CD14-positive monocyte (primary cell): Measurements from ENCODE around the gene SMARCE1. TPM values are rescaled to one million over a fixed set of nuclear protein-coding genes. Genes with fewer than 3 reads are reported as not detected.

ENCODE experiments used
- DNase-seq, 3 donors: peaks; one replicate each; pipeline ENCODE4 v3.0.0-alpha.2; 2011 to 2022
- H2AFZ ChIP-seq: 2 replicates; pipeline ENCODE4 v1.6.0; 2012; ENCODE audit warnings: mild to moderate bottlenecking, low read depth, low read length, inconsistent platforms; ENCODE audit not compliant: insufficient read depth, poor library complexity, severe bottlenecking
- H3K27ac ChIP-seq, 2 donors: 1 replicate in 1 of 2; 2 replicates in 1 of 2; pipeline ENCODE4 v1.5.1; 2012 to 2013; ENCODE audit warnings: low read length in 2 of 2, control low read depth in 1 of 2, inconsistent platforms in 1 of 2, low read depth in 1 of 2, mild to moderate bottlenecking in 1 of 2
- H3K27me3 ChIP-seq, 2 donors: one replicate each; pipeline versions ENCODE4 v1.6.0 to v1.6.1; 2011 to 2013; ENCODE audit warnings: low read length in 2 of 2; ENCODE audit not compliant: control insufficient read depth in 2 of 2, insufficient read depth in 2 of 2
- H3K36me3 ChIP-seq, 2 donors: replicated peaks in 1 of 2; 1 replicate in 1 of 2; 2 replicates in 1 of 2; pipeline versions ENCODE4 v1.5.1 to v1.6.1; 2012 to 2013; ENCODE audit warnings: low read length in 2 of 2, control low read depth in 1 of 2, inconsistent platforms in 1 of 2, mild to moderate bottlenecking in 1 of 2; ENCODE audit not compliant: insufficient read depth in 2 of 2, control insufficient read depth in 1 of 2
- H3K4me1 ChIP-seq, 2 donors: 1 replicate in 1 of 2; 2 replicates in 1 of 2; pipeline versions ENCODE4 v1.5.1 to v1.6.1; 2012 to 2013; ENCODE audit warnings: low read length in 2 of 2, control low read depth in 1 of 2, inconsistent platforms in 1 of 2, mild to moderate bottlenecking in 1 of 2, moderate library complexity in 1 of 2; ENCODE audit not compliant: insufficient read depth in 2 of 2, control insufficient read depth in 1 of 2
- H3K4me2 ChIP-seq: replicated peaks from 2 replicates; pipeline ENCODE3; 2012; ENCODE audit warnings: low read length, moderate library complexity, mild to moderate bottlenecking; ENCODE audit not compliant: poor library complexity, severe bottlenecking; ENCODE audit errors: extremely low read depth
- H3K4me3 ChIP-seq, 3 experiments: fragments of 200-600 bp in 1 of 3; sonication (generic) in 1 of 3; replicated peaks in 1 of 3; 1 replicate in 2 of 3; 2 replicates in 1 of 3; pipeline ENCODE4 v1.5.1; 2011 to 2013; ENCODE audit warnings: low read length in 3 of 3, mild to moderate bottlenecking in 3 of 3, control low read depth in 2 of 3, low read depth in 2 of 3, inconsistent platforms in 1 of 3, moderate library complexity in 1 of 3
- H3K79me2 ChIP-seq: 2 replicates; pipeline ENCODE4 v1.6.0; 2012; ENCODE audit warnings: mild to moderate bottlenecking, control low read depth, inconsistent platforms, low read length, moderate library complexity; ENCODE audit not compliant: insufficient read depth
- H3K9ac ChIP-seq: 2 replicates; pipeline ENCODE4 v1.6.0; 2017; ENCODE audit warnings: low read length, mild to moderate bottlenecking; ENCODE audit not compliant: insufficient read depth, poor library complexity, severe bottlenecking
- H3K9me3 ChIP-seq, 2 donors: replicated peaks in 1 of 2; 1 replicate in 1 of 2; 2 replicates in 1 of 2; pipeline versions ENCODE4 v1.5.1 to v1.6.1; 2012 to 2013; ENCODE audit warnings: low read length in 2 of 2, control low read depth in 1 of 2; ENCODE audit not compliant: control insufficient read depth in 1 of 2, insufficient read depth in 1 of 2
- H4K20me1 ChIP-seq: 2 replicates; pipeline ENCODE4 v1.6.0; 2012; ENCODE audit warnings: mild to moderate bottlenecking, low read length, control low read depth, moderate library complexity; ENCODE audit not compliant: insufficient read depth
- H3K27ac Mint-ChIP-seq, 7 donors: one replicate each; pipeline ENCODE4 v1.8.0; 2020; ENCODE audit warnings: mild to moderate bottlenecking in 7 of 7, mixed read lengths in 7 of 7, moderate library complexity in 6 of 7, inconsistent platforms in 2 of 7
- H3K27me3 Mint-ChIP-seq, 3 donors: one replicate each; pipeline ENCODE4 v1.8.0; 2021 to 2022; ENCODE audit warnings: low read depth in 3 of 3, mild to moderate bottlenecking in 3 of 3, mixed read lengths in 3 of 3, moderate library complexity in 3 of 3, inconsistent platforms in 1 of 3
- H3K36me3 Mint-ChIP-seq, 2 donors: one replicate each; pipeline ENCODE4 v1.8.0; 2020; ENCODE audit warnings: mixed read lengths in 2 of 2, inconsistent platforms in 1 of 2, mild to moderate bottlenecking in 1 of 2
- H3K4me1 Mint-ChIP-seq: one replicate; pipeline ENCODE4 v1.8.0; 2020; ENCODE audit warnings: mild to moderate bottlenecking, mixed read lengths
- H3K4me3 Mint-ChIP-seq, 2 donors: one replicate each; pipeline ENCODE4 v1.8.0; 2020; ENCODE audit warnings: mild to moderate bottlenecking in 2 of 2, mixed read lengths in 2 of 2, moderate library complexity in 1 of 2
- H3K9me3 Mint-ChIP-seq, 7 donors: one replicate each; pipeline ENCODE4 v1.8.0; 2020 to 2022; ENCODE audit warnings: mixed read lengths in 7 of 7, mild to moderate bottlenecking in 6 of 7, moderate library complexity in 6 of 7, inconsistent platforms in 2 of 7
- WGBS: methylation state at CpG from one replicate; pipeline ENCODE4 v1.1.5; 2013; ENCODE audit warnings: missing lambda C conversion rate; ENCODE audit not compliant: insufficient coverage; 5-methylcytosine and 5-hydroxymethylcytosine counted together
- intact Hi-C, 2 donors: fragments of 100-400 bp; cut with micrococcal nuclease; formaldehyde crosslinking; loops; one replicate each; pipeline versions ENCODE4 v1.15.0 to v1.15.1; 2023
- polyA plus RNA-seq, 3 donors: library from polyadenylated mRNA; depleted of rRNA in 1 of 3; unstranded in 2 of 3; stranded (reverse) in 1 of 3; fragments of 300-500 nt in 2 of 3; fragments of >200 nt in 1 of 3; fragmentation: Illumina TruSeq in 2 of 3; gene quantifications; 1 replicate in 2 of 3; 2 replicates in 1 of 3; pipeline ENCODE4 v1.2.3, GENCODE V29; 2012 to 2021
- TF ChIP-seq, protein P1 (sequence below): fragments of 200-600 bp; IDR thresholded peaks from one replicate; pipeline ENCODE4 v1.8.0; 2022; ENCODE audit warnings: antibody characterized with exemption, mild to moderate bottlenecking

The SMARCE1 gene
- polyA plus RNA-seq, 3 donors: 18.6 to 127 (median 119) TPM

- Histone ChIP-seq H3K4me1 (peaks cover 11 to 13% of the 10 kb centered on the region in 2 donors), H3K36me3 (no peaks in the 10 kb centered on the region), H3K9ac (no peak overlapping the region), H4K20me1 (no peaks in the 10 kb centered on the region), H3K27me3 (no peaks in the 10 kb centered on the region), H3K79me2 (no peaks in the 10 kb centered on the region), H3K4me2 (no peak overlapping the region), H3K4me3 (no peak overlapping the region), H2AFZ (no peak overlapping the region), H3K9me3 (no peaks in the 10 kb centered on the region), H3K27ac (no peak overlapping the region)
- no peak for DNase-seq
- intact Hi-C loops: no loop called here
- Mint-ChIP-seq H3K4me3 (no peak overlapping the region), H3K27ac (peak overlapping the region in 2 of 7 donors; percentile 53 to 63), H3K4me1 (peaks cover 18% of the 10 kb centered on the region), H3K27me3 (no peaks in the 10 kb centered on the region), H3K36me3 (no peaks in the 10 kb centered on the region), H3K9me3 (peaks cover 0 to 2% (median 0%) of the 10 kb centered on the region in 7 donors)
- WGBS: 89% methylated on average over 8 of the region's 9 CpGs
- TF ChIP-seq, protein P1, sequence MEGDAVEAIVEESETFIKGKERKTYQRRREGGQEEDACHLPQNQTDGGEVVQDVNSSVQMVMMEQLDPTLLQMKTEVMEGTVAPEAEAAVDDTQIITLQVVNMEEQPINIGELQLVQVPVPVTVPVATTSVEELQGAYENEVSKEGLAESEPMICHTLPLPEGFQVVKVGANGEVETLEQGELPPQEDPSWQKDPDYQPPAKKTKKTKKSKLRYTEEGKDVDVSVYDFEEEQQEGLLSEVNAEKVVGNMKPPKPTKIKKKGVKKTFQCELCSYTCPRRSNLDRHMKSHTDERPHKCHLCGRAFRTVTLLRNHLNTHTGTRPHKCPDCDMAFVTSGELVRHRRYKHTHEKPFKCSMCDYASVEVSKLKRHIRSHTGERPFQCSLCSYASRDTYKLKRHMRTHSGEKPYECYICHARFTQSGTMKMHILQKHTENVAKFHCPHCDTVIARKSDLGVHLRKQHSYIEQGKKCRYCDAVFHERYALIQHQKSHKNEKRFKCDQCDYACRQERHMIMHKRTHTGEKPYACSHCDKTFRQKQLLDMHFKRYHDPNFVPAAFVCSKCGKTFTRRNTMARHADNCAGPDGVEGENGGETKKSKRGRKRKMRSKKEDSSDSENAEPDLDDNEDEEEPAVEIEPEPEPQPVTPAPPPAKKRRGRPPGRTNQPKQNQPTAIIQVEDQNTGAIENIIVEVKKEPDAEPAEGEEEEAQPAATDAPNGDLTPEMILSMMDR: no peak
Observed at GRCh38 chr17:40597556-40598300, 49.9 kb downstream of the SMARCE1 start.

DNA sequence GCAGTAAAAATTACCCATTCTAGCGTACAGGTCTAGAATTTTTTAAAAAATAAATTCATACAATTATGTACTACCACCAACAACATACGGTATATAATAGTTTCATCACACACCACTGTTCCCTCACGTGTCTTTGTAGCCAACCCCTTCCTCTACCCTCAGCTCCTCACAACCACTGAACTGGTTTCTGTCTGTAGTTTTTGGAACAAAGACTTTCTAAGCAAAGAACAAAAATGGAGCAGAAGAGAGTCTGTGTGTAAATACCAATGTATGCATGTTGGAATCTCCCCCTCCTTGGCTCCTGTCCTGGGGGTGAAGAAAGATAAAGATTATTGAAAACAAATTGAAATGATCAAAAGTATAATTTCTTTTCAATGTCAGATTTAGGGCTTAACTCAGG lies 50.5 kb downstream of the SMARCE1 start:
- Histone ChIP-seq H3K4me2 (no peak overlapping the region), H3K27me3 (no peaks in the 10 kb centered on the region), H3K9ac (no peak overlapping the region), H3K4me3 (no peak overlapping the region), H3K4me1 (peaks cover 11 to 13% of the 10 kb centered on the region in 2 donors), H3K9me3 (no peaks in the 10 kb centered on the region), H3K27ac (no peak overlapping the region), H4K20me1 (no peaks in the 10 kb centered on the region), H3K36me3 (no peaks in the 10 kb centered on the region), H3K79me2 (no peaks in the 10 kb centered on the region), H2AFZ (no peak overlapping the region)
- Mint-ChIP-seq H3K9me3 (peaks cover 0 to 2% (median 0%) of the 10 kb centered on the region in 7 donors), H3K4me3 (no peak overlapping the region), H3K4me1 (peaks cover 18% of the 10 kb centered on the region), H3K36me3 (no peaks in the 10 kb centered on the region), H3K27me3 (no peaks in the 10 kb centered on the region), H3K27ac (peak overlapping the region in 1 of 7 donors; percentile 77)
- TF ChIP-seq, protein P1: no peak
- intact Hi-C loops: no loop called here
- no CpG with 5 or more reads among the region's 3 CpGs for WGBS
- DNase-seq: no peak
